Endothelial cell of umbilical vein (primary cell): ENCODE measurements around the gene TOE1. TPM values are rescaled to one million over a fixed set of nuclear protein-coding genes. Genes with fewer than 3 reads are reported as not detected.

Experiments used
- BruUV-seq: library from RNA; stranded (reverse); fragments of 400-500 nt; replicated peaks from 2 replicates; lab custom pipeline; 2021; lab: Mats Ljungman, UMichigan
- CTCF ChIA-PET: fragments of 300-600, 350-600 bp; sonication (Branson Sonifier 250); formaldehyde crosslinking; loops from one replicate; lab custom pipeline; 2021; ENCODE audit warnings: antibody characterized with exemption, inconsistent platforms; lab: Charles Lee
- POLR2A ChIA-PET: fragments of 300-600, 350-600 bp; sonication (Branson Sonifier 250); formaldehyde crosslinking; loops from one replicate; lab custom pipeline; 2021; ENCODE audit warnings: antibody characterized with exemption, inconsistent platforms; lab: Charles Lee
- DNase-seq: peaks from one replicate; pipeline ENCODE4 v3.0.0-alpha.2; 2011; ENCODE audit warnings: low read depth, low spot score
- FAIRE-seq: peaks from 2 replicates; lab custom pipeline; 2011; peaks lifted over from hg19 to GRCh38; lab: Jason Lieb, UNC
- H2AFZ ChIP-seq: 2 replicates; pipeline ENCODE4 v1.6.0; 2012; ENCODE audit warnings: low read depth, low read length, control low read depth, inconsistent platforms
- H3K27ac ChIP-seq: 2 replicates; pipeline ENCODE4 v1.5.1; 2011; ENCODE audit warnings: low read depth, mild to moderate bottlenecking, control low read depth, low read length, moderate library complexity; ENCODE audit not compliant: insufficient read depth
- H3K27me3 ChIP-seq, 2 experiments: 2 replicates each; pipeline versions ENCODE4 v1.6.0 to v1.6.1; 2011; ENCODE audit warnings: low read length in 2 of 2, mixed read lengths in 1 of 2; ENCODE audit not compliant: control insufficient read depth in 2 of 2, insufficient read depth in 2 of 2
- H3K36me3 ChIP-seq, 2 experiments: 2 replicates in 1 of 2; 3 replicates in 1 of 2; pipeline ENCODE4 v1.5.1; 2011; ENCODE audit warnings: low read length in 2 of 2, mild to moderate bottlenecking in 1 of 2, moderate library complexity in 1 of 2; ENCODE audit not compliant: control insufficient read depth in 2 of 2, insufficient read depth in 2 of 2; ENCODE audit errors: extremely low read depth in 1 of 2
- H3K4me1 ChIP-seq: 3 replicates; pipeline ENCODE4 v1.5.1; 2011; ENCODE audit warnings: mild to moderate bottlenecking, low read length; ENCODE audit not compliant: control insufficient read depth, insufficient read depth; ENCODE audit errors: extremely low read depth
- H3K4me2 ChIP-seq: 2 replicates; pipeline ENCODE4 v1.6.1; 2011; ENCODE audit warnings: low read length, control low read depth, mixed read lengths; ENCODE audit not compliant: insufficient read depth
- H3K4me3 ChIP-seq, 3 experiments: fragments of 200-600 bp in 1 of 3; sonication (generic), shearing (Covaris generic) in 1 of 3; replicated peaks in 1 of 3; 2 replicates each; pipeline ENCODE4 v1.5.1; 2011 to 2016; ENCODE audit warnings: control low read depth in 3 of 3, low read length in 3 of 3, mild to moderate bottlenecking in 2 of 3, inconsistent platforms in 1 of 3, low read depth in 1 of 3, moderate library complexity in 1 of 3; ENCODE audit not compliant: insufficient read depth in 1 of 3
- H3K79me2 ChIP-seq: 2 replicates; pipeline ENCODE4 v1.6.0; 2012; ENCODE audit warnings: low read length, inconsistent platforms; ENCODE audit not compliant: control insufficient read depth, insufficient read depth
- H3K9ac ChIP-seq: replicated peaks from 2 replicates; pipeline ENCODE3; 2011; ENCODE audit warnings: low read length, control low read depth; ENCODE audit not compliant: insufficient read depth; ENCODE audit errors: extremely low read depth
- H3K9me1 ChIP-seq: replicated peaks from 3 replicates; pipeline ENCODE4 v1.6.0; 2011; ENCODE audit warnings: mild to moderate bottlenecking, low read length; ENCODE audit not compliant: control insufficient read depth, insufficient read depth; ENCODE audit errors: extremely low read depth
- H3K9me3 ChIP-seq: replicated peaks from 2 replicates; pipeline ENCODE4 v1.5.1; 2012; ENCODE audit warnings: low read length, inconsistent platforms; ENCODE audit not compliant: control insufficient read depth, insufficient read depth
- H4K20me1 ChIP-seq: replicated peaks from 2 replicates; pipeline ENCODE3; 2011; ENCODE audit warnings: mild to moderate bottlenecking, low read length; ENCODE audit not compliant: control insufficient read depth, insufficient read depth; ENCODE audit errors: extremely low read depth
- CTCF ChIP-seq, 2 donors: IDR thresholded peaks; 1 replicate in 1 of 2; 2 replicates in 1 of 2; pipeline ENCODE4 v1.5.1; 2011; ENCODE audit warnings: low read length in 2 of 2, mild to moderate bottlenecking in 2 of 2, moderate library complexity in 2 of 2, control low read depth in 1 of 2, inconsistent platforms in 1 of 2, low read depth in 1 of 2; ENCODE audit not compliant: insufficient read depth in 1 of 2; ENCODE audit errors: extremely low read depth in 1 of 2
- EZH2 ChIP-seq: IDR thresholded peaks from 2 replicates; pipeline ENCODE4 v1.6.1; 2012; ENCODE audit warnings: borderline replicate concordance, low read depth, mild to moderate bottlenecking, moderate library complexity, low read length, inconsistent platforms; ENCODE audit not compliant: severe bottlenecking
- FOS ChIP-seq: IDR thresholded peaks from 2 replicates; pipeline ENCODE4 v1.6.1; 2011; ENCODE audit warnings: mild to moderate bottlenecking, low read length, moderate library complexity, borderline replicate concordance; ENCODE audit not compliant: insufficient read depth
- GATA2 ChIP-seq: IDR thresholded peaks from 2 replicates; pipeline ENCODE4 v1.7.0; 2011; ENCODE audit warnings: low read depth, mild to moderate bottlenecking, moderate library complexity, mixed read lengths, low read length; ENCODE audit not compliant: insufficient read length, insufficient read depth
- JUN ChIP-seq: IDR thresholded peaks from 2 replicates; pipeline ENCODE4 v1.6.1; 2011; ENCODE audit warnings: borderline replicate concordance, low read depth; ENCODE audit not compliant: insufficient read length, insufficient read depth
- MAX ChIP-seq: IDR thresholded peaks from 2 replicates; pipeline ENCODE4 v1.6.1; 2011; ENCODE audit not compliant: insufficient read depth, insufficient read length
- MYC ChIP-seq: IDR thresholded peaks from one replicate; pipeline ENCODE4 v1.6.1; 2011; ENCODE audit warnings: mild to moderate bottlenecking, low read depth, low read length
- POLR2A ChIP-seq: IDR thresholded peaks from 2 replicates; pipeline ENCODE4 v1.6.1; 2012; ENCODE audit warnings: low read depth, mild to moderate bottlenecking, control low read depth, low read length
- POLR2AphosphoS5 ChIP-seq: IDR thresholded peaks from 2 replicates; pipeline ENCODE4 v1.6.1; 2012; ENCODE audit warnings: low read depth, mild to moderate bottlenecking, control low read depth, low read length, moderate library complexity; ENCODE audit not compliant: insufficient read depth
- dilution Hi-C: fragments of 300-500 bp; cut with MboI; formaldehyde crosslinking; loops from one replicate; pipeline ENCODE4 v1.15.0; 2019; ENCODE audit warnings: low sequenced_read_pairs; ENCODE audit not compliant: extremely low pct_ligation_motif_present
- intact Hi-C: fragments of 100-400 bp; cut with micrococcal nuclease; formaldehyde crosslinking; loops from one replicate; pipeline ENCODE4 v1.10.0; 2022
- polyA plus RNA-seq, 4 experiments: library from polyadenylated mRNA; depleted of rRNA in 3 of 4; stranded (reverse) in 3 of 4; unstranded in 1 of 4; fragments of >200 nt; gene quantifications; 2 replicates each; pipeline versions ENCODE4 v1.2.1 to v1.2.3, GENCODE V29; 2011 to 2012; ENCODE audit warnings: missing spikeins in 1 of 4
- total RNA-seq: library from RNA; stranded (reverse); gene quantifications from 2 replicates; pipeline ENCODE4 v1.2.3, GENCODE V29; 2021

TOE1 gene
- total and polyA plus RNA-seq, 2 donors (not counting 3 experiments of a cell fraction or from before 2014, with no cell fraction given): 16.3 to 24.9 TPM

- Histone ChIP-seq H3K9ac (no peak overlapping the region), H3K4me3 (no peak overlapping the region), H4K20me1 (no peaks in the 10 kb centered on the region), H3K4me1 (no peaks in the 10 kb centered on the region), H2AFZ (no peak overlapping the region), H3K27ac (no peak overlapping the region), H3K27me3 (peaks cover 0 to 1% of the 10 kb centered on the region in 2 experiments), H3K9me1 (no peaks in the 10 kb centered on the region), H3K79me2 (no peaks in the 10 kb centered on the region), H3K9me3 (no peaks in the 10 kb centered on the region), H3K36me3 (no peaks in the 10 kb centered on the region), H3K4me2 (no peak overlapping the region)
- TF ChIP-seq JUN (no peak), MAX (no peak), POLR2AphosphoS5 (no peak), MYC (no peak), CTCF (IDR thresholded peaks at IDR 0.05; ENCODE audit: extremely low read depth in 1 of 2, insufficient read depth in 1 of 2, low read depth in 1 of 2, low read length in 2 of 2) (no peak), GATA2 (no peak), EZH2 (no peak), FOS (no peak), POLR2A (no peak)
- intact Hi-C loops (no loop called here), dilution Hi-C loops (no loop called here)
- no TSS peak for BruUV-seq
- FAIRE-seq (no peak), DNase-seq (no peak)
- CTCF ChIA-PET: interaction anchor here (1.4 to 1.6 kb wide), 2 partner anchors 15 to 18 kb away, joined by 3 to 5 read pairs; no protein-coding TSS in a partner anchor
- POLR2A ChIA-PET: no interaction called here
These were observed 35.4 kb downstream of the TOE1 start for GRCh38 chr1:45375104-45376090.
